Keratinocyte (primary cell): ENCODE results near the gene AGAP1. TPM values are rescaled to one million over a fixed set of nuclear protein-coding genes. Genes with fewer than 3 reads are reported as not detected.

Source experiments
- DNase-seq: peaks from one replicate; pipeline ENCODE4 v3.0.0-alpha.2; 2011; ENCODE audit warnings: low read depth, missing footprints, low spot score
- FAIRE-seq: peaks from 2 replicates; lab custom pipeline; 2011; peaks lifted over from hg19 to GRCh38; lab: Jason Lieb, UNC
- H2AFZ ChIP-seq: 2 replicates; pipeline ENCODE4 v1.6.0; 2012; ENCODE audit warnings: low read length, control low read depth, inconsistent platforms; ENCODE audit not compliant: control insufficient read depth
- H3K27ac ChIP-seq: 2 replicates; pipeline ENCODE4 v1.5.1; 2011; ENCODE audit warnings: low read length; ENCODE audit not compliant: control insufficient read depth, insufficient read depth
- H3K27me3 ChIP-seq: 3 replicates; pipeline ENCODE4 v1.6.0; 2011; ENCODE audit warnings: low read length; ENCODE audit not compliant: control insufficient read depth, insufficient read depth; ENCODE audit errors: extremely low read depth
- H3K36me3 ChIP-seq, 2 experiments: 2 replicates in 1 of 2; 3 replicates in 1 of 2; pipeline ENCODE4 v1.5.1; 2011; ENCODE audit warnings: low read length in 2 of 2, mild to moderate bottlenecking in 1 of 2; ENCODE audit not compliant: control insufficient read depth in 2 of 2, insufficient read depth in 2 of 2; ENCODE audit errors: extremely low read depth in 1 of 2
- H3K4me1 ChIP-seq: 3 replicates; pipeline ENCODE4 v1.5.1; 2011; ENCODE audit warnings: low read length; ENCODE audit not compliant: control insufficient read depth, insufficient read depth; ENCODE audit errors: extremely low read depth
- H3K4me2 ChIP-seq: 3 replicates; pipeline ENCODE4 v1.6.0; 2011; ENCODE audit warnings: low read depth, low read length; ENCODE audit not compliant: control insufficient read depth, insufficient read depth; ENCODE audit errors: extremely low read depth
- H3K4me3 ChIP-seq, 3 experiments: fragments of 200-600 bp in 1 of 3; sonication (generic) in 1 of 3; 2 replicates in 2 of 3; 3 replicates in 1 of 3; pipeline ENCODE4 v1.5.1; 2011 to 2016; ENCODE audit warnings: low read length in 3 of 3, mild to moderate bottlenecking in 3 of 3, control low read depth in 2 of 3, inconsistent platforms in 1 of 3, low read depth in 1 of 3, mixed read lengths in 1 of 3, mixed run types in 1 of 3, moderate library complexity in 1 of 3; ENCODE audit not compliant: control insufficient read depth in 2 of 3, insufficient read depth in 2 of 3; ENCODE audit errors: extremely low read depth in 1 of 3
- H3K79me2 ChIP-seq: 2 replicates; pipeline ENCODE4 v1.6.0; 2012; ENCODE audit warnings: low read length; ENCODE audit not compliant: control insufficient read depth, insufficient read depth
- H3K9ac ChIP-seq: 3 replicates; pipeline ENCODE4 v1.6.0; 2011; ENCODE audit warnings: low read length; ENCODE audit not compliant: control insufficient read depth, insufficient read depth; ENCODE audit errors: extremely low read depth
- H3K9me1 ChIP-seq: 3 replicates; pipeline ENCODE4 v1.6.0; 2011; ENCODE audit warnings: low read length; ENCODE audit not compliant: control insufficient read depth, insufficient read depth; ENCODE audit errors: extremely low read depth
- H3K9me3 ChIP-seq: 2 replicates; pipeline ENCODE4 v1.5.1; 2012; ENCODE audit warnings: low read depth, low read length; ENCODE audit not compliant: control insufficient read depth
- H4K20me1 ChIP-seq: 3 replicates; pipeline ENCODE4 v1.6.0; 2011; ENCODE audit warnings: low read length; ENCODE audit not compliant: control insufficient read depth, insufficient read depth; ENCODE audit errors: extremely low read depth
- EZH2 ChIP-seq: IDR thresholded peaks from one replicate; pipeline ENCODE4 v1.6.1; 2012; ENCODE audit warnings: inconsistent platforms, mild to moderate bottlenecking, low read length, moderate library complexity
- dilution Hi-C: fragments of 300-500 bp; cut with MboI; formaldehyde crosslinking; loops from one replicate; pipeline ENCODE4 v1.7.0; 2020; ENCODE audit warnings: low sequenced_read_pairs; ENCODE audit not compliant: extremely low pct_ligation_motif_present
- polyA plus RNA-seq, 5 experiments: library from polyadenylated mRNA; depleted of rRNA in 3 of 5; stranded (reverse) in 3 of 5; stranded (forward) in 1 of 5; unstranded in 1 of 5; fragments of >200 nt; gene quantifications; 1 replicate in 1 of 5; 2 replicates in 3 of 5; 3 replicates in 1 of 5; pipeline versions ENCODE4 v1.2.1 to v1.2.3, GENCODE V29; 2011 to 2012; ENCODE audit warnings: missing spikeins in 2 of 5, low read depth in 1 of 5, low replicate concordance in 1 of 5
- TF ChIP-seq, protein P1 (sequence below), 3 experiments: IDR thresholded peaks in 1 of 3; conservative IDR thresholded peaks in 1 of 3; optimal IDR thresholded peaks in 1 of 3; 2 replicates in 2 of 3; 3 replicates in 1 of 3; pipeline versions ENCODE3 to v1.5.1; 2011; ENCODE audit warnings: low read length in 3 of 3, mild to moderate bottlenecking in 3 of 3, moderate library complexity in 2 of 3, control low read depth in 1 of 3, inconsistent platforms in 1 of 3; ENCODE audit not compliant: insufficient read depth in 2 of 3; ENCODE audit errors: extremely low read depth in 1 of 3

AGAP1 gene
- polyA plus RNA-seq, 1 donor (not counting 4 experiments of a cell fraction or from before 2014, with no cell fraction given), result 12.6 TPM

DNA sequence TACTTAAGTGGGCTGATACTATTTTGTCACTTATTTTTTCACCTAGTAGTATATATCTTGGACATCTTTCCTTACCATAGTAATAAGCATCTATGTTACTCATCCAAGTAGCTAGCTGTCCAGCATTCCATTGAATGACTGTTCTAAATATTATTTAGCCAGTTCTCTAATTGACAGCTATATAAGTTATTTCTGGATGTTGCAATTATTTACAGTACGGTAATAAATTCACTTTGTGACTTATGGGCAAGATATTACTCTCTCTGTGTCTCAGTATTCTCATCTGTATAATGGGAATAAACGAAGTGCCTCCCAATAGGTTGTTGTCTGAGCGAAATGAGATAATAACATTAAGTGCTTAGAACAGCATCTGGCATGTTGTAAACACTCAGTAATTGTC is 46.6 kb upstream of the AGAP1 start:
- H3K9ac ChIP-seq, result no peak overlapping the region
- H3K4me2 ChIP-seq, result no peak overlapping the region
- H3K79me2 ChIP-seq, result no peaks in the 10 kb centered on the region
- TF ChIP-seq EZH2, result no peak
- TF ChIP-seq, protein P1, sequence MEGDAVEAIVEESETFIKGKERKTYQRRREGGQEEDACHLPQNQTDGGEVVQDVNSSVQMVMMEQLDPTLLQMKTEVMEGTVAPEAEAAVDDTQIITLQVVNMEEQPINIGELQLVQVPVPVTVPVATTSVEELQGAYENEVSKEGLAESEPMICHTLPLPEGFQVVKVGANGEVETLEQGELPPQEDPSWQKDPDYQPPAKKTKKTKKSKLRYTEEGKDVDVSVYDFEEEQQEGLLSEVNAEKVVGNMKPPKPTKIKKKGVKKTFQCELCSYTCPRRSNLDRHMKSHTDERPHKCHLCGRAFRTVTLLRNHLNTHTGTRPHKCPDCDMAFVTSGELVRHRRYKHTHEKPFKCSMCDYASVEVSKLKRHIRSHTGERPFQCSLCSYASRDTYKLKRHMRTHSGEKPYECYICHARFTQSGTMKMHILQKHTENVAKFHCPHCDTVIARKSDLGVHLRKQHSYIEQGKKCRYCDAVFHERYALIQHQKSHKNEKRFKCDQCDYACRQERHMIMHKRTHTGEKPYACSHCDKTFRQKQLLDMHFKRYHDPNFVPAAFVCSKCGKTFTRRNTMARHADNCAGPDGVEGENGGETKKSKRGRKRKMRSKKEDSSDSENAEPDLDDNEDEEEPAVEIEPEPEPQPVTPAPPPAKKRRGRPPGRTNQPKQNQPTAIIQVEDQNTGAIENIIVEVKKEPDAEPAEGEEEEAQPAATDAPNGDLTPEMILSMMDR (optimal IDR thresholded peaks at IDR 0.05 in 1 of 3, IDR thresholded peaks at IDR 0.05 in 1 of 3, conservative IDR thresholded peaks at IDR 0.05 in 1 of 3; ENCODE audit: extremely low read depth in 1 of 3, insufficient read depth in 2 of 3, low read length in 3 of 3), result no peak
- H3K4me3 ChIP-seq, result no peak overlapping the region
- no peak overlapping the region for H3K27ac ChIP-seq
- no peaks in the 10 kb centered on the region for H3K36me3 ChIP-seq
- no peaks in the 10 kb centered on the region for H4K20me1 ChIP-seq
- DNase-seq (no peak), FAIRE-seq (no peak)
- H3K9me1 ChIP-seq, result no peaks in the 10 kb centered on the region
- no peaks in the 10 kb centered on the region for H3K9me3 ChIP-seq
- H2AFZ ChIP-seq, result no peak overlapping the region
- H3K4me1 ChIP-seq, result no peaks in the 10 kb centered on the region
- H3K27me3 ChIP-seq, result no peaks in the 10 kb centered on the region
- dilution Hi-C loops, result no loop called here

- DNase-seq (no peak), FAIRE-seq (no peak)
- Histone ChIP-seq H2AFZ (no peak overlapping the region), H3K9me3 (no peaks in the 10 kb centered on the region), H3K27me3 (peaks cover 4% of the 10 kb centered on the region), H3K36me3 (no peaks in the 10 kb centered on the region), H3K4me3 (no peak overlapping the region), H3K79me2 (no peaks in the 10 kb centered on the region), H3K4me1 (no peaks in the 10 kb centered on the region), H3K4me2 (no peak overlapping the region), H4K20me1 (no peaks in the 10 kb centered on the region), H3K9ac (no peak overlapping the region), H3K9me1 (no peaks in the 10 kb centered on the region), H3K27ac (no peak overlapping the region)
- dilution Hi-C loops, result no loop called here
- no peak for TF ChIP-seq EZH2
- TF ChIP-seq, protein P1 (optimal IDR thresholded peaks at IDR 0.05 in 1 of 3, IDR thresholded peaks at IDR 0.05 in 1 of 3, conservative IDR thresholded peaks at IDR 0.05 in 1 of 3; ENCODE audit: extremely low read depth in 1 of 3, insufficient read depth in 2 of 3, low read length in 3 of 3), result no peak
Measured at GRCh38 chr2:235449568-235449967, 44.3 kb upstream of the AGAP1 start.
